ENCODE measurements around the gene BLM.
"Not testable (repeated sequence)": the region's sequence is repeated elsewhere in the genome, so short reads cannot be mapped to it uniquely, and the experiment has no call there.

GRCh38 chr15:90670631-90671030, 46.5 kb upstream of the BLM start:
- not testable (repeated sequence) for TF ChIP-seq CTCF (IDR thresholded peaks at IDR 0.05 in 4 of 5, conservative IDR thresholded peaks at IDR 0.05 in 1 of 5); POLR2A (IDR thresholded peaks at IDR 0.05)
